D721Med (cell line): ENCODE measurements around the gene EVA1A.

Experiments
- DNase-seq: peaks from one replicate; pipeline ENCODE4 v3.0.0; 2011; ENCODE audit warnings: low spot score; ENCODE audit not compliant: insufficient read length
- FAIRE-seq: peaks from 2 replicates; lab custom pipeline; 2011; peaks lifted over from hg19 to GRCh38; lab: Jason Lieb, UNC
- CTCF ChIP-seq: IDR thresholded peaks from 2 replicates; pipeline ENCODE4 v1.5.1; 2012; ENCODE audit warnings: mild to moderate bottlenecking, control low read depth; ENCODE audit not compliant: insufficient read depth; ENCODE audit errors: missing control alignments

The EVA1A gene

GRCh38 chr2:75569546-75569945 is 8.8 kb upstream of the EVA1A start:
- TF ChIP-seq CTCF: no peak
- DNase-seq (no peak), FAIRE-seq (no peak)

GRCh38 chr2:75568174-75568573 is 7.4 kb upstream of the EVA1A start:
- FAIRE-seq: no peak
- no peak for TF ChIP-seq CTCF

GRCh38 chr2:75565472-75566462 is 5.0 kb upstream of the EVA1A start:
- FAIRE-seq: no peak

More at GRCh38 chr2:75568174-75568573, 7.4 kb upstream of the EVA1A start:
- DNase-seq: no peak

GRCh38 chr2:75564713-75565359 is 4.1 kb upstream of the EVA1A start:
- no peak for DNase-seq
- TF ChIP-seq CTCF: no peak
- FAIRE-seq: no peak

More at GRCh38 chr2:75565472-75566462, 5.0 kb upstream of the EVA1A start:
- TF ChIP-seq CTCF: no peak
- DNase-seq: no peak

- FAIRE-seq: no peak
- no peak for DNase-seq
- TF ChIP-seq CTCF: no peak
These were observed 3.4 kb upstream of the EVA1A start for GRCh38 chr2:75564026-75564688.

GRCh38 chr2:75563591-75563990 is 2.9 kb upstream of the EVA1A start:
- no peak for FAIRE-seq
- no peak for TF ChIP-seq CTCF
- no peak for DNase-seq
